Measurements from ENCODE around the gene NAP1L4.

NAP1L4 gene

DNA sequence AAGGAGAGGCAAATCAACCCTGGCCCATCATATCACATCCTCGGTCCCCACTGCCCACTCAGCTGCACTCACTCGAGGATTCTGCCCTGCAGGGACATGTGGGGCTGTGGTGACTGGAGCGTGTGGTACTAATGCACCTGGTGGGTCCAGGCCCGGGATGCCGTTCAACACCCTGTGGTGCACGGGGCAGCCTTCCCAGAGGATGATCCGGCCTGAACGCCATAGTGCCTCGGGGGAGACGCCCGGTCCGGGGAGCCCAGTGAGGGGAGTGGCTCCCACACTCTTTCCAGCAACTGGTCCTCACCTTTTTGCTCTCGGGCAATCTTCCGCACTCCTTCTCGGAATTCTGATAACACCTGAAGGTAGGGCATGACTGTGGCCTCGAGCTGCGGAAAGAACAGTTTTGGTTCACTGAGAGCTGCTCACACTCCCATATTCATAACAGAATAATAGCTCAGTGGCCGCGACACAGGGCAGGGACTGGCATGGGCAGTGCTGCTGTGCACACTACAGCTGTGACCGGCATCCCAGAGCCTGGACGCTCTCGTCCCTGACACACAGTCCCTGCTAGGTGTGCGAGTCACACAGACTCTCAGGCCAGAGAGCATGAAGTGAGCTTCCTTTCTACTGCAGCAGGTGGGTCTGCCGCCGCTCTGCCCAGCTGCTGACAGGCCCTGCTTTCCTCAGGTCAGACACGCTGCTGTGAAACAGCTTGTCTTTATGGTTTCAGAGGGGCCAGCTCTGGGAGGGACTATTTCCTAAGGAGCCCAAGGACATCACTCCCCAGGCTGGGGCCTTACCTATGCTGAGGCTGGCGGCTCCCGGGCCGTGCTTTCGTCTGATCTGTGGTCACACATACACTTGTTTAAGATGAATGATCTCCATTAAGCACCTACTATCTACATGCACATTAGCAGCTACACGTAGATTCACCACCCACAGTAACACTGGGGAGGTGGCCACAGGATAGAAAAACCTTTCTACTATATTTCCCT, 20.1 kb upstream of the NAP1L4 start:
- no peak overlapping the region for H3K4me3 ChIP-seq (ENCODE audit: low read depth, low read length)
- TF ChIP-seq, protein P1, sequence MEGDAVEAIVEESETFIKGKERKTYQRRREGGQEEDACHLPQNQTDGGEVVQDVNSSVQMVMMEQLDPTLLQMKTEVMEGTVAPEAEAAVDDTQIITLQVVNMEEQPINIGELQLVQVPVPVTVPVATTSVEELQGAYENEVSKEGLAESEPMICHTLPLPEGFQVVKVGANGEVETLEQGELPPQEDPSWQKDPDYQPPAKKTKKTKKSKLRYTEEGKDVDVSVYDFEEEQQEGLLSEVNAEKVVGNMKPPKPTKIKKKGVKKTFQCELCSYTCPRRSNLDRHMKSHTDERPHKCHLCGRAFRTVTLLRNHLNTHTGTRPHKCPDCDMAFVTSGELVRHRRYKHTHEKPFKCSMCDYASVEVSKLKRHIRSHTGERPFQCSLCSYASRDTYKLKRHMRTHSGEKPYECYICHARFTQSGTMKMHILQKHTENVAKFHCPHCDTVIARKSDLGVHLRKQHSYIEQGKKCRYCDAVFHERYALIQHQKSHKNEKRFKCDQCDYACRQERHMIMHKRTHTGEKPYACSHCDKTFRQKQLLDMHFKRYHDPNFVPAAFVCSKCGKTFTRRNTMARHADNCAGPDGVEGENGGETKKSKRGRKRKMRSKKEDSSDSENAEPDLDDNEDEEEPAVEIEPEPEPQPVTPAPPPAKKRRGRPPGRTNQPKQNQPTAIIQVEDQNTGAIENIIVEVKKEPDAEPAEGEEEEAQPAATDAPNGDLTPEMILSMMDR (IDR thresholded peaks at IDR 0.05; ENCODE audit: insufficient read depth, low read depth, low read length, missing control alignments), result no peak
- no peak for DNase-seq (ENCODE audit: low read depth)

DNA sequence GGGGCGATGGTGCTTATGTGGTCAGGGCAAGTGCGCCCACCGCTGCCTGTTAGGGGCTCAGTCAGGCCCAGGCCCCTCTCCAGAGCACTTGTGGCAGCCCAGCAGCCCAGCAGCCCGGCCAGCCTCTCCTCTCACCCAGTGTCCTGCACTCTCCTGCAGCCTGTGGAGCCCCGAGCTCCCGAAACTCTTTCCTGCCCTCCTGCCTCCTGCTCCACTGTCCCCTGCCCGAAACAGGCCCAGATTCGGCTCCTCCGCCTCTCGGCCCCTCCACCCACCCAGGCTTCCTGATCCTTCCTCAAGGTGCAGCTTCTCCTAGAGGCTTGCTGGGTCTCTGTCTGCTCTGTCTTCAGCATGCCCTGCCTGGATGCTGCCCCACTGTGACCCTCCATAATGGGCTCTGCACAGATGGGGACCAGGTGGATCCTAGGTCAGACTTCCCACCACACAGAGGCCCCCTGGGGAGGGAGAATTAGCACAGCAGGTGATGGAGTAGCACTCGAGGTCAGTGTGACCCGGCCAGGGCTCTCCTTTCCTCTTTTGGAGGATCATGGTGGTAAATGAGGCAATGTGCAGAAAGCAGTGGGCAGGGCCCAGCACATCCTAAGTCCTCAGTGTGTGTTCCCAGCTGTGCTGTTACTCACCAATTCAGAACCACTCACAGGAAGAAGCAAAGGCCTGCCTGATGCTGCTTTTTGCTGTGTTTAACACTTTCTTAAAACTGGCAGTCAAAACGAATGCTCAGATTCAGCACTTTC, 18.6 kb upstream of the NAP1L4 start:
- no peak overlapping the region for H3K4me3 ChIP-seq (ENCODE audit: low read depth, low read length)
- DNase-seq (ENCODE audit: low read depth), result no peak
- TF ChIP-seq, protein P1 (IDR thresholded peaks at IDR 0.05; ENCODE audit: insufficient read depth, low read depth, low read length, missing control alignments), result no peak

DNA sequence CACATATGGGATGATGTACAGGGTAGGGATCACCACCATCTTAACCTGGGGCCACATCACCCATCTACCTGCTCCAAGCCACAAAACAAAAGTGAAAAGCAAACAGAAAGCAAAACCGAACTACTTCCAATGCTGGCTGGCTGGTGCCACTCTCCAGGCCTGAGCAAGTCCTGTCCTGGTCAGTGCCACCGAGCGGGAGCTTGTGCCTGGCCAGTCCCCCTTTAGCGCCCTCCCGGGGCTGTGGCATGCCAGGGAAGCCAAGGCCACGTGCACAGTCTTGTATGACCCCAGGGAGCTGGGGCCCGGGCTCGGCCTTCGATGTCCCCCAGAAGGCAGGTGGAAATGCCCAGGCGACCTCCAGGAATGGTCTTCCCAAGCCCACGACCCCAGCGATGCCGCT, 17.9 kb upstream of the NAP1L4 start:
- no peak for DNase-seq (ENCODE audit: low read depth)
- no peak overlapping the region for H3K4me3 ChIP-seq (ENCODE audit: low read depth, low read length)
- TF ChIP-seq, protein P1 (IDR thresholded peaks at IDR 0.05; ENCODE audit: insufficient read depth, low read depth, low read length, missing control alignments), result no peak

DNA sequence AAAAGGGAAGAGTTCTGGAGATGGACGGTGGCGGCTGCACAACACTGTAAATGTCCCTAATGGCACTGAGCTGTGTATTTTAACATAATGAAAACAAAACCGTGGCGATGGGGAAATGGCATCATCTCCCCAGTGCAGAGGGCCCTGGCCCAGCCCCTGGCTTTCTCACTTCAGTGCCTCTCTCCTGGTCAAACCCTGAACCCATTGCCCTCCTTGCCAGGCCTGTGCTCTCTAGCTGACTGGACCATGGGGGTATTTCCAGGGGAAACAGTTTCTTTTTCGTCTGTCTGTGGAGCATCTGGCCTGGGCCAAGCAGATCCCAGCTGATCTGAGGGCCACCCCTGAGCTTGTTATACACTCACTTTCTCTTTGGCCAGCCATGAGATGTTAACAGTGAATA, 17.4 kb upstream of the NAP1L4 start:
- DNase-seq (ENCODE audit: low read depth), result peak; percentile 52
- TF ChIP-seq, protein P1 (IDR thresholded peaks at IDR 0.05; ENCODE audit: insufficient read depth, low read depth, low read length, missing control alignments), result no peak
- H3K4me3 ChIP-seq (ENCODE audit: low read depth, low read length), result no peak overlapping the region

DNA sequence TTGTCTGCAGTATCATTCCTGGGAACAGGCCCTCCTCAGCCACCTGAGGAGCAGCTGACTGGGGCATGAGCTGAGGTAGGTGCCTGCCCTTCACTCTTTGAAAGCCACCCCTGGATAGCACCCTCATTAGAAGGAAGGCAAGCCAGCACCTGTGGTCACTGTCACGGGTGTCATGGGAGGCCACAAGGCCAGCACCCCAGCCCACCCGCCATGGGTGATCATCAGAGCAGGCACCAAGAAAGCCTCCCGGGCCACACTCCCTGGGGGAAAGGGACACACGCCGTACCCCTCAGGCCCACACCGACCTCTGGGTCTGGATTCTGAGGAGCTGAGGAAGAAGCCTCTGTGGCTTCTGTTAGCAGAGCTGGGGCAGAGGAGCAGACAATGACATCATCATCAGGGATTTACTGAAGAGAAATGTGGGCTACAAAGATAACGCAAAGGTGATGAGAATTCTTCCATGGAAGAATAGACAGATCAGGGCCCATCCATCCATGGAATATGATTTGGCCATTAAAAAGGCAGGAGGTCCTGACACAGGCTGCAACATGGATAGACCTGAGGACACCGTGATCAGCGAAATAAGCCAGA, 16.7 kb upstream of the NAP1L4 start:
- TF ChIP-seq, protein P1 (IDR thresholded peaks at IDR 0.05; ENCODE audit: insufficient read depth, low read depth, low read length, missing control alignments), result no peak
- H3K4me3 ChIP-seq (ENCODE audit: low read depth, low read length), result no peak overlapping the region
- DNase-seq (ENCODE audit: low read depth), result no peak

DNA sequence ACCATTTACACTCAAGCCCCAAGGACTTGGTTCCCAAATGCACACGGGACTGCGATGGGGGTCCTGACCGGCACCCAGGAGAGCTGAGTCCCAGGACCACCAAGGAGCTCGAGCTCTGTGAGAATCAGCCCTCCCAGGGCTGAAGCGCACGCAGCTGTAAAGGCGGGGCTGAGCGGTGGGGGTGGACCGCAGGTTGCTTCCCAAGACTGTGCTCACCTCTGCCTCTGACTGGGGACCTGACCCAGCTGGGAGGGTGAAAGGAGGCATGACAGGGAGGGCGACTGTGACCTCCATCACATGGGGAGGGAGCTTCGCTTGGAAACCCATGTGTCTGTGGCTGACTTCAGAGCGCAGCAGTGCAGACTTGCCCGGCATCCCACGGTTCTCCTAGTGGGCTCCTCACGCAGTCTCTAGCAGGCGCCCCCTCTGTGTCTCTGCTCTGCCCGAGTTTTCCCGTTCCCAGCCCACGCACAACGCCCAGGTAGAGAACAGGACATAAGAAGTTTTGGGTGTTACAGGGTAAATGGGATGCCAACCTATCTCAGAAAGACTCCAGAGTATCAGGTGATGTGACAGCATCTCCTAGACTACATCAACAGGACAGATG, 15.4 kb upstream of the NAP1L4 start:
- H3K4me3 ChIP-seq (ENCODE audit: low read depth, low read length), result no peak overlapping the region
- TF ChIP-seq, protein P1 (IDR thresholded peaks at IDR 0.05; ENCODE audit: insufficient read depth, low read depth, low read length, missing control alignments), result no peak
- no peak for DNase-seq (ENCODE audit: low read depth)
